Esophagus muscularis mucosa (tissue), 3 donors: ENCODE measurements around the gene RDX.

Source experiments
- POLR2A ChIP-seq: fragments of 450-650 bp; IDR thresholded peaks from one replicate; pipeline ENCODE4 v1.6.1; 2017; ENCODE audit warnings: antibody characterized with exemption, moderate library complexity, mild to moderate bottlenecking, low read depth
- TF ChIP-seq, protein P1 (sequence below), 3 experiments: fragments of 200-600 bp in 2 of 3; fragments of 450-650 bp in 1 of 3; sonication (generic) in 2 of 3; IDR thresholded peaks; one replicate each; pipeline ENCODE4 v1.5.1; 2017 to 2019; ENCODE audit warnings: antibody characterized with exemption in 3 of 3, mild to moderate bottlenecking in 2 of 3, moderate library complexity in 1 of 3

GRCh38 chr11:110207123-110207522, 89.3 kb downstream of the RDX start:
- no peak for TF ChIP-seq POLR2A
- TF ChIP-seq, protein P1, sequence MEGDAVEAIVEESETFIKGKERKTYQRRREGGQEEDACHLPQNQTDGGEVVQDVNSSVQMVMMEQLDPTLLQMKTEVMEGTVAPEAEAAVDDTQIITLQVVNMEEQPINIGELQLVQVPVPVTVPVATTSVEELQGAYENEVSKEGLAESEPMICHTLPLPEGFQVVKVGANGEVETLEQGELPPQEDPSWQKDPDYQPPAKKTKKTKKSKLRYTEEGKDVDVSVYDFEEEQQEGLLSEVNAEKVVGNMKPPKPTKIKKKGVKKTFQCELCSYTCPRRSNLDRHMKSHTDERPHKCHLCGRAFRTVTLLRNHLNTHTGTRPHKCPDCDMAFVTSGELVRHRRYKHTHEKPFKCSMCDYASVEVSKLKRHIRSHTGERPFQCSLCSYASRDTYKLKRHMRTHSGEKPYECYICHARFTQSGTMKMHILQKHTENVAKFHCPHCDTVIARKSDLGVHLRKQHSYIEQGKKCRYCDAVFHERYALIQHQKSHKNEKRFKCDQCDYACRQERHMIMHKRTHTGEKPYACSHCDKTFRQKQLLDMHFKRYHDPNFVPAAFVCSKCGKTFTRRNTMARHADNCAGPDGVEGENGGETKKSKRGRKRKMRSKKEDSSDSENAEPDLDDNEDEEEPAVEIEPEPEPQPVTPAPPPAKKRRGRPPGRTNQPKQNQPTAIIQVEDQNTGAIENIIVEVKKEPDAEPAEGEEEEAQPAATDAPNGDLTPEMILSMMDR (IDR thresholded peaks at IDR 0.05) = no peak
